GM23338 (cell line): Measurements from ENCODE around the gene ACSL3. TPM values are rescaled to one million over a fixed set of nuclear protein-coding genes. Genes with fewer than 3 reads are reported as not detected.

ENCODE experiments used
- ATAC-seq: fragments of 200-7000 bp; cut with Tn5 transposase; 3 replicates; pipeline ENCODE4 v1.9.1; 2020
- DNase-seq: peaks from one replicate; pipeline ENCODE4 v3.0.0-alpha.2; 2015; ENCODE audit warnings: low spot score
- H2AFZ ChIP-seq: fragments of 200-600 bp; sonication (generic); 2 replicates; pipeline ENCODE4 v1.8.0; 2016; ENCODE audit warnings: antibody characterized with exemption, mild to moderate bottlenecking, moderate library complexity
- H3F3A ChIP-seq: fragments of 200-600 bp; sonication (generic); replicated peaks from 2 replicates; pipeline ENCODE4 v1.8.0; 2017; ENCODE audit warnings: antibody characterized with exemption, mixed run types, low read depth
- H3K27ac ChIP-seq: fragments of 200-600 bp; sonication (generic); 2 replicates; pipeline ENCODE4 v1.6.1; 2016; ENCODE audit warnings: low read depth
- H3K27me3 ChIP-seq: fragments of 200-600 bp; sonication (generic); 2 replicates; pipeline ENCODE4 v1.8.0; 2016; ENCODE audit warnings: mild to moderate bottlenecking, mixed run types, moderate library complexity; ENCODE audit not compliant: insufficient read depth
- H3K36me3 ChIP-seq: fragments of 200-600 bp; sonication (generic); 2 replicates; pipeline ENCODE4 v1.8.0; 2016; ENCODE audit warnings: mild to moderate bottlenecking; ENCODE audit not compliant: insufficient read depth
- H3K4me1 ChIP-seq: fragments of 200-600 bp; sonication (generic); 2 replicates; pipeline ENCODE4 v1.8.0; 2016; ENCODE audit warnings: mild to moderate bottlenecking, moderate library complexity; ENCODE audit not compliant: insufficient read depth
- H3K4me2 ChIP-seq: fragments of 200-600 bp; sonication (generic); 2 replicates; pipeline ENCODE4 v1.7.1; 2017; ENCODE audit warnings: mixed run types
- H3K4me3 ChIP-seq: fragments of 200-600 bp; sonication (generic); 2 replicates; pipeline ENCODE4 v1.6.1; 2016; ENCODE audit warnings: mixed run types
- H3K79me2 ChIP-seq: fragments of 200-600 bp; sonication (generic); replicated peaks from 2 replicates; pipeline ENCODE4 v1.8.0; 2017; ENCODE audit warnings: mild to moderate bottlenecking; ENCODE audit not compliant: insufficient read depth
- H3K9me2 ChIP-seq: fragments of 200-600 bp; sonication (generic); 2 replicates; pipeline ENCODE4 v1.8.0; 2017; ENCODE audit not compliant: insufficient read depth
- H4K20me1 ChIP-seq: fragments of 200-600 bp; sonication (generic); replicated peaks from 2 replicates; pipeline ENCODE4 v1.8.0; 2017; ENCODE audit warnings: mild to moderate bottlenecking; ENCODE audit not compliant: insufficient read depth
- H3K27ac Mint-ChIP-seq: 2 replicates; pipeline ENCODE4 v1.8.0; 2020; ENCODE audit warnings: inconsistent platforms, mild to moderate bottlenecking, moderate library complexity, mixed read lengths
- H3K27me3 Mint-ChIP-seq: 3 replicates; pipeline ENCODE4 v1.8.0; 2022; ENCODE audit warnings: low read depth, mild to moderate bottlenecking, moderate library complexity, mixed read lengths, inconsistent platforms; ENCODE audit not compliant: insufficient read depth, poor library complexity
- H3K36me3 Mint-ChIP-seq: 3 replicates; pipeline ENCODE4 v1.8.0; 2021; ENCODE audit warnings: low read depth, mild to moderate bottlenecking, inconsistent platforms, moderate library complexity, mixed read lengths
- H3K4me1 Mint-ChIP-seq: 3 replicates; pipeline ENCODE4 v1.8.0; 2020; ENCODE audit warnings: mild to moderate bottlenecking, inconsistent platforms, mixed read lengths
- H3K4me3 Mint-ChIP-seq: 3 replicates; pipeline ENCODE4 v1.8.0; 2021; ENCODE audit warnings: moderate library complexity, mild to moderate bottlenecking, inconsistent platforms, mixed read lengths
- H3K9me3 Mint-ChIP-seq: 3 replicates; pipeline ENCODE4 v1.8.0; 2020; ENCODE audit warnings: moderate library complexity, mild to moderate bottlenecking, inconsistent platforms, mixed read lengths
- EZH2phosphoT487 ChIP-seq: fragments of 200-600 bp; sonication (generic); IDR thresholded peaks from one replicate; pipeline ENCODE4 v1.8.1; 2018; ENCODE audit warnings: antibody characterized with exemption; ENCODE audit not compliant: unreplicated experiment
- JUNB ChIP-seq: IDR thresholded peaks from one replicate; pipeline ENCODE4 v1.6.1; 2016; ENCODE audit warnings: antibody characterized with exemption; ENCODE audit not compliant: unreplicated experiment
- NANOG ChIP-seq: IDR thresholded peaks from 2 replicates; pipeline ENCODE4 v1.6.1; 2016; ENCODE audit warnings: antibody characterized with exemption, borderline replicate concordance
- POLR2AphosphoS5 ChIP-seq: IDR thresholded peaks from 2 replicates; pipeline ENCODE4 v1.6.1; 2016; ENCODE audit warnings: antibody characterized with exemption, low read depth
- STAT1 ChIP-seq: IDR thresholded peaks from one replicate; pipeline ENCODE4 v1.6.1; 2016; ENCODE audit warnings: antibody characterized with exemption; ENCODE audit not compliant: unreplicated experiment
- ZNF114 ChIP-seq: fragments of 250-450 bp; sonication (Bioruptor Pico); IDR thresholded peaks from 2 replicates; pipeline ENCODE4 v1.5.0; 2020; ENCODE audit warnings: mild to moderate bottlenecking, moderate library complexity
- ZNF331 ChIP-seq: fragments of 250-450 bp; sonication (Bioruptor Pico); IDR thresholded peaks from 2 replicates; pipeline ENCODE4 v1.5.0; 2020; ENCODE audit warnings: low read depth, mild to moderate bottlenecking, moderate library complexity
- polyA plus RNA-seq: library from polyadenylated mRNA; unstranded; fragments of >200 nt; fragmentation: Nextera tagmentation; extraction: Ambion mirVana; gene quantifications from 2 replicates; pipeline ENCODE4 v1.2.1, GENCODE V29; 2016
- total RNA-seq: library from RNA; depleted of rRNA; stranded (reverse); fragments of >200 nt; shearing (Covaris generic); gene quantifications from 2 replicates; pipeline ENCODE4 v1.2.3, GENCODE V29; 2014
- TF ChIP-seq, protein P1 (sequence below), 2 experiments: fragments of 200-600 bp in 1 of 2; sonication (generic) in 1 of 2; conservative IDR thresholded peaks; 2 replicates each; pipeline versions ENCODE4 v1.5.1 to v1.6.1; 2016 to 2017; ENCODE audit warnings: antibody characterized with exemption in 2 of 2, low read depth in 2 of 2, mild to moderate bottlenecking in 2 of 2, moderate library complexity in 1 of 2
- TF ChIP-seq, protein P2 (sequence below): fragments of 250-450 bp; sonication (Bioruptor Pico); IDR thresholded peaks from 2 replicates; pipeline ENCODE4 v1.5.0; 2020; ENCODE audit warnings: mild to moderate bottlenecking, moderate library complexity
- TF ChIP-seq, protein P3 (sequence below): IDR thresholded peaks from one replicate; pipeline ENCODE4 v1.6.1; 2018; ENCODE audit warnings: antibody characterized with exemption; ENCODE audit not compliant: unreplicated experiment

ACSL3 gene
- total and polyA plus RNA-seq, 2 experiments from 2014 or later, result 55.3 to 130 TPM

GRCh38 chr2:222884805-222885424 is 24.1 kb downstream of the ACSL3 start:
- H3K36me3 ChIP-seq, result no peaks in the 10 kb centered on the region
- ATAC-seq (no peak), DNase-seq (no peak)
- Mint-ChIP-seq H3K9me3 (peaks cover 14% of the 10 kb centered on the region; the same call in 2 of the 3 replicates), H3K4me3 (no peak overlapping the region), H3K36me3 (peaks cover 20% of the 10 kb centered on the region; the same call in 2 of the 3 replicates), H3K4me1 (peaks cover 32% of the 10 kb centered on the region), H3K27ac (no peak overlapping the region), H3K27me3 (no peaks in the 10 kb centered on the region)
- H3K9me2 ChIP-seq, result no peaks in the 10 kb centered on the region
- no peak overlapping the region for H3K4me2 ChIP-seq
- H3K27ac ChIP-seq, result no peak overlapping the region
- peaks cover 100% of the 10 kb centered on the region for H3K79me2 ChIP-seq
- no peak for TF ChIP-seq JUNB
- TF ChIP-seq NANOG, result no peak
- TF ChIP-seq, protein P1, sequence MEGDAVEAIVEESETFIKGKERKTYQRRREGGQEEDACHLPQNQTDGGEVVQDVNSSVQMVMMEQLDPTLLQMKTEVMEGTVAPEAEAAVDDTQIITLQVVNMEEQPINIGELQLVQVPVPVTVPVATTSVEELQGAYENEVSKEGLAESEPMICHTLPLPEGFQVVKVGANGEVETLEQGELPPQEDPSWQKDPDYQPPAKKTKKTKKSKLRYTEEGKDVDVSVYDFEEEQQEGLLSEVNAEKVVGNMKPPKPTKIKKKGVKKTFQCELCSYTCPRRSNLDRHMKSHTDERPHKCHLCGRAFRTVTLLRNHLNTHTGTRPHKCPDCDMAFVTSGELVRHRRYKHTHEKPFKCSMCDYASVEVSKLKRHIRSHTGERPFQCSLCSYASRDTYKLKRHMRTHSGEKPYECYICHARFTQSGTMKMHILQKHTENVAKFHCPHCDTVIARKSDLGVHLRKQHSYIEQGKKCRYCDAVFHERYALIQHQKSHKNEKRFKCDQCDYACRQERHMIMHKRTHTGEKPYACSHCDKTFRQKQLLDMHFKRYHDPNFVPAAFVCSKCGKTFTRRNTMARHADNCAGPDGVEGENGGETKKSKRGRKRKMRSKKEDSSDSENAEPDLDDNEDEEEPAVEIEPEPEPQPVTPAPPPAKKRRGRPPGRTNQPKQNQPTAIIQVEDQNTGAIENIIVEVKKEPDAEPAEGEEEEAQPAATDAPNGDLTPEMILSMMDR (conservative IDR thresholded peaks at IDR 0.05; ENCODE audit: low read depth in 2 of 2), result no peak
- no peak for TF ChIP-seq POLR2AphosphoS5
- TF ChIP-seq, protein P2, sequence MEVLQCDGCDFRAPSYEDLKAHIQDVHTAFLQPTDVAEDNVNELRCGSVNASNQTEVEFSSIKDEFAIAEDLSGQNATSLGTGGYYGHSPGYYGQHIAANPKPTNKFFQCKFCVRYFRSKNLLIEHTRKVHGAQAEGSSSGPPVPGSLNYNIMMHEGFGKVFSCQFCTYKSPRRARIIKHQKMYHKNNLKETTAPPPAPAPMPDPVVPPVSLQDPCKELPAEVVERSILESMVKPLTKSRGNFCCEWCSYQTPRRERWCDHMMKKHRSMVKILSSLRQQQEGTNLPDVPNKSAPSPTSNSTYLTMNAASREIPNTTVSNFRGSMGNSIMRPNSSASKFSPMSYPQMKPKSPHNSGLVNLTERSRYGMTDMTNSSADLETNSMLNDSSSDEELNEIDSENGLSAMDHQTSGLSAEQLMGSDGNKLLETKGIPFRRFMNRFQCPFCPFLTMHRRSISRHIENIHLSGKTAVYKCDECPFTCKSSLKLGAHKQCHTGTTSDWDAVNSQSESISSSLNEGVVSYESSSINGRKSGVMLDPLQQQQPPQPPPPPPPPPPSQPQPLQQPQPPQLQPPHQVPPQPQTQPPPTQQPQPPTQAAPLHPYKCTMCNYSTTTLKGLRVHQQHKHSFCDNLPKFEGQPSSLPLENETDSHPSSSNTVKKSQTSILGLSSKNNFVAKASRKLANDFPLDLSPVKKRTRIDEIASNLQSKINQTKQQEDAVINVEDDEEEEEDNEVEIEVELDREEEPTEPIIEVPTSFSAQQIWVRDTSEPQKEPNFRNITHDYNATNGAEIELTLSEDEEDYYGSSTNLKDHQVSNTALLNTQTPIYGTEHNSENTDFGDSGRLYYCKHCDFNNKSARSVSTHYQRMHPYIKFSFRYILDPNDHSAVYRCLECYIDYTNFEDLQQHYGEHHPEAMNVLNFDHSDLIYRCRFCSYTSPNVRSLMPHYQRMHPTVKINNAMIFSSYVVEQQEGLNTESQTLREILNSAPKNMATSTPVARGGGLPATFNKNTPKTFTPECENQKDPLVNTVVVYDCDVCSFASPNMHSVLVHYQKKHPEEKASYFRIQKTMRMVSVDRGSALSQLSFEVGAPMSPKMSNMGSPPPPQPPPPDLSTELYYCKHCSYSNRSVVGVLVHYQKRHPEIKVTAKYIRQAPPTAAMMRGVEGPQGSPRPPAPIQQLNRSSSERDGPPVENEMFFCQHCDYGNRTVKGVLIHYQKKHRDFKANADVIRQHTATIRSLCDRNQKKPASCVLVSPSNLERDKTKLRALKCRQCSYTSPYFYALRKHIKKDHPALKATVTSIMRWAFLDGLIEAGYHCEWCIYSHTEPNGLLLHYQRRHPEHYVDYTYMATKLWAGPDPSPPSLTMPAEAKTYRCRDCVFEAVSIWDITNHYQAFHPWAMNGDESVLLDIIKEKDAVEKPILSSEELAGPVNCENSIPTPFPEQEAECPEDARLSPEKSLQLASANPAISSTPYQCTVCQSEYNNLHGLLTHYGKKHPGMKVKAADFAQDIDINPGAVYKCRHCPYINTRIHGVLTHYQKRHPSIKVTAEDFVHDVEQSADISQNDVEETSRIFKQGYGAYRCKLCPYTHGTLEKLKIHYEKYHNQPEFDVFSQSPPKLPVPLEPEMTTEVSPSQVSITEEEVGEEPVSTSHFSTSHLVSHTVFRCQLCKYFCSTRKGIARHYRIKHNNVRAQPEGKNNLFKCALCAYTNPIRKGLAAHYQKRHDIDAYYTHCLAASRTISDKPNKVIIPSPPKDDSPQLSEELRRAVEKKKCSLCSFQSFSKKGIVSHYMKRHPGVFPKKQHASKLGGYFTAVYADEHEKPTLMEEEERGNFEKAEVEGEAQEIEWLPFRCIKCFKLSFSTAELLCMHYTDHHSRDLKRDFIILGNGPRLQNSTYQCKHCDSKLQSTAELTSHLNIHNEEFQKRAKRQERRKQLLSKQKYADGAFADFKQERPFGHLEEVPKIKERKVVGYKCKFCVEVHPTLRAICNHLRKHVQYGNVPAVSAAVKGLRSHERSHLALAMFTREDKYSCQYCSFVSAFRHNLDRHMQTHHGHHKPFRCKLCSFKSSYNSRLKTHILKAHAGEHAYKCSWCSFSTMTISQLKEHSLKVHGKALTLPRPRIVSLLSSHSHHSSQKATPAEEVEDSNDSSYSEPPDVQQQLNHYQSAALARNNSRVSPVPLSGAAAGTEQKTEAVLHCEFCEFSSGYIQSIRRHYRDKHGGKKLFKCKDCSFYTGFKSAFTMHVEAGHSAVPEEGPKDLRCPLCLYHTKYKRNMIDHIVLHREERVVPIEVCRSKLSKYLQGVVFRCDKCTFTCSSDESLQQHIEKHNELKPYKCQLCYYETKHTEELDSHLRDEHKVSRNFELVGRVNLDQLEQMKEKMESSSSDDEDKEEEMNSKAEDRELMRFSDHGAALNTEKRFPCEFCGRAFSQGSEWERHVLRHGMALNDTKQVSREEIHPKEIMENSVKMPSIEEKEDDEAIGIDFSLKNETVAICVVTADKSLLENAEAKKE, result no peak
- TF ChIP-seq EZH2phosphoT487, result no peak
- no peak for TF ChIP-seq STAT1
- TF ChIP-seq, protein P3, sequence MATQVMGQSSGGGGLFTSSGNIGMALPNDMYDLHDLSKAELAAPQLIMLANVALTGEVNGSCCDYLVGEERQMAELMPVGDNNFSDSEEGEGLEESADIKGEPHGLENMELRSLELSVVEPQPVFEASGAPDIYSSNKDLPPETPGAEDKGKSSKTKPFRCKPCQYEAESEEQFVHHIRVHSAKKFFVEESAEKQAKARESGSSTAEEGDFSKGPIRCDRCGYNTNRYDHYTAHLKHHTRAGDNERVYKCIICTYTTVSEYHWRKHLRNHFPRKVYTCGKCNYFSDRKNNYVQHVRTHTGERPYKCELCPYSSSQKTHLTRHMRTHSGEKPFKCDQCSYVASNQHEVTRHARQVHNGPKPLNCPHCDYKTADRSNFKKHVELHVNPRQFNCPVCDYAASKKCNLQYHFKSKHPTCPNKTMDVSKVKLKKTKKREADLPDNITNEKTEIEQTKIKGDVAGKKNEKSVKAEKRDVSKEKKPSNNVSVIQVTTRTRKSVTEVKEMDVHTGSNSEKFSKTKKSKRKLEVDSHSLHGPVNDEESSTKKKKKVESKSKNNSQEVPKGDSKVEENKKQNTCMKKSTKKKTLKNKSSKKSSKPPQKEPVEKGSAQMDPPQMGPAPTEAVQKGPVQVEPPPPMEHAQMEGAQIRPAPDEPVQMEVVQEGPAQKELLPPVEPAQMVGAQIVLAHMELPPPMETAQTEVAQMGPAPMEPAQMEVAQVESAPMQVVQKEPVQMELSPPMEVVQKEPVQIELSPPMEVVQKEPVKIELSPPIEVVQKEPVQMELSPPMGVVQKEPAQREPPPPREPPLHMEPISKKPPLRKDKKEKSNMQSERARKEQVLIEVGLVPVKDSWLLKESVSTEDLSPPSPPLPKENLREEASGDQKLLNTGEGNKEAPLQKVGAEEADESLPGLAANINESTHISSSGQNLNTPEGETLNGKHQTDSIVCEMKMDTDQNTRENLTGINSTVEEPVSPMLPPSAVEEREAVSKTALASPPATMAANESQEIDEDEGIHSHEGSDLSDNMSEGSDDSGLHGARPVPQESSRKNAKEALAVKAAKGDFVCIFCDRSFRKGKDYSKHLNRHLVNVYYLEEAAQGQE, result no peak
- no peak for TF ChIP-seq ZNF114
- TF ChIP-seq ZNF331, result no peak
- H2AFZ ChIP-seq, result no peak overlapping the region
- H3K27me3 ChIP-seq, result no peaks in the 10 kb centered on the region
- peaks cover 17% of the 10 kb centered on the region for H3K4me1 ChIP-seq
- H3K4me3 ChIP-seq, result no peak overlapping the region
- no peaks in the 10 kb centered on the region for H3F3A ChIP-seq
- peaks cover 59% of the 10 kb centered on the region for H4K20me1 ChIP-seq
